HL-60 (cell line): Measurements from ENCODE around the gene HMGA1.

Source experiments
- CTCF ChIP-seq: IDR thresholded peaks from one replicate; pipeline ENCODE4 v1.5.1; 2011; ENCODE audit warnings: low read length, control low read depth, inconsistent platforms; ENCODE audit not compliant: insufficient read depth
- GABPA ChIP-seq: IDR thresholded peaks from 2 replicates; pipeline ENCODE4 v1.6.1; 2012; ENCODE audit warnings: low read depth
- POLR2AphosphoS5 ChIP-seq: IDR thresholded peaks from 2 replicates; pipeline ENCODE4 v1.6.1; 2012; ENCODE audit warnings: low read depth

GRCh38 chr6:34289137-34289536 is 52.5 kb downstream of the HMGA1 start:
- TF ChIP-seq POLR2AphosphoS5 (no peak), CTCF (no peak), GABPA (no peak)
